Heart left ventricle (tissue), 16 donors: ENCODE measurements around the gene SPESP1. TPM values are rescaled to one million over a fixed set of nuclear protein-coding genes. Genes with fewer than 3 reads are reported as not detected.

Source experiments
- ATAC-seq, 4 donors: fragments of 200-7000 bp; cut with Tn5 transposase; one replicate each; pipeline ENCODE4 v1.9.1; 2020 to 2022; ENCODE audit warnings: moderate library complexity in 4 of 4, mild to moderate bottlenecking in 3 of 4, moderate number of reproducible peaks in 1 of 4
- DNase-seq, 5 donors: peaks; one replicate each; pipeline ENCODE4 v3.0.0-alpha.2; 2020
- H3K27ac ChIP-seq, 12 donors: fragments of 200-600 bp; sonication (generic) in 4 of 12; one replicate each; pipeline versions ENCODE4 v1.5.0 to v1.8.0; 2016 to 2022; ENCODE audit warnings: mild to moderate bottlenecking in 2 of 12
- H3K27me3 ChIP-seq, 9 donors: fragments of 200-600 bp; sonication (generic) in 2 of 9; one replicate each; pipeline versions ENCODE4 v1.5.1 to v1.8.0; 2016 to 2022; ENCODE audit warnings: mild to moderate bottlenecking in 3 of 9
- H3K36me3 ChIP-seq, 9 donors: fragments of 200-600 bp; sonication (generic) in 2 of 9; one replicate each; pipeline versions ENCODE4 v1.5.0 to v1.8.0; 2018 to 2022; ENCODE audit warnings: mild to moderate bottlenecking in 2 of 9
- H3K4me1 ChIP-seq, 12 donors: fragments of 200-600 bp; sonication (generic) in 4 of 12; one replicate each; pipeline versions ENCODE4 v1.5.0 to v1.8.0; 2016 to 2022; ENCODE audit warnings: mild to moderate bottlenecking in 3 of 12
- H3K4me3 ChIP-seq, 12 donors: fragments of 200-600 bp; sonication (generic) in 4 of 12; one replicate each; pipeline versions ENCODE4 v1.5.0 to v1.8.0; 2017 to 2022; ENCODE audit warnings: mild to moderate bottlenecking in 9 of 12, moderate library complexity in 4 of 12
- H3K9me3 ChIP-seq, 12 donors: fragments of 200-600 bp; sonication (generic) in 4 of 12; one replicate each; pipeline versions ENCODE4 v1.5.0 to v1.8.0; 2016 to 2022; ENCODE audit warnings: mild to moderate bottlenecking in 1 of 12
- POLR2A ChIP-seq, 2 donors: fragments of 450-650 bp; IDR thresholded peaks; one replicate each; pipeline ENCODE4 v1.6.1; 2017; ENCODE audit warnings: antibody characterized with exemption in 2 of 2, mild to moderate bottlenecking in 2 of 2, moderate library complexity in 2 of 2
- WGBS, 4 donors: extraction: QIAGEN DNeasy Blood & Tissue Kit in 2 of 4; methylation state at CpG; one replicate each; pipeline versions ENCODE4 v1.1.5 to v1.1.7; 2013 to 2018; 5-methylcytosine and 5-hydroxymethylcytosine counted together
- intact Hi-C, 10 donors: fragments of 100-400 bp; cut with DNase I; formaldehyde crosslinking; loops; one replicate each; pipeline versions ENCODE4 v1.11.1 to v1.14.2; 2022
- polyA plus RNA-seq, 2 donors: library from polyadenylated mRNA; stranded (reverse); fragments of 200-250 nt; gene quantifications; one replicate each; pipeline ENCODE4 v1.2.3, GENCODE V29; 2013
- total RNA-seq, 9 donors: library from RNA; depleted of rRNA in 2 of 9; stranded (reverse); fragments of >200 nt in 2 of 9; fragmentation: NEBNext Ultra II Directional in 3 of 9; extraction: Animal tissue kit (Norgen Biotek cat#: 25700) in 3 of 9; gene quantifications; one replicate each; pipeline versions ENCODE4 v1.1.0 to v1.2.4, GENCODE V29; 2016 to 2023
- TF ChIP-seq, protein P1 (sequence below), 12 donors: fragments of 200-600 bp; sonication (generic) in 4 of 12; IDR thresholded peaks; one replicate each; pipeline versions ENCODE4 v1.5.0 to v1.8.0; 2018 to 2022; ENCODE audit warnings: antibody characterized with exemption in 12 of 12, mild to moderate bottlenecking in 5 of 12
- donor health status: ischemic (EF 13 %, LVEDD 7.1; RV severe dilation, severe dysfunction).
- donor health status: healthy with polysubstance abuse.
- donor health status: DM: no; HTN: yes; CAD: no.
- donor health status: DM: no; HTN: no; CAD: no.
- donor health status: ischemic (EF 25% LVEDD 6.9; RV normal size, moderate dysfunction).
- donor health status: ischemic (EF 25% LVEDD 5.7; RV mildly dilated, moderate dysfunction).
- donor health status: healthy.
- donor health status: DM: yes; HTN: yes; CAD: no.
- donor health status: ischemic (EF 35%, LVEDD 5.7; RV mildly dilated, moderate dysfunction).
- donor health status: nonischemic (EF 11% LVEDD 7.7; RV severe dilation, severe dysfunction).
- donor health status: DM: yes; HTN: yes; CAD: no.
- donor health status: PGD.
- donor health status: ischemic (EF 29% LVEDD 5.4; RV normal size, mild dysfunction).
- donor health status: nonischemic (EF 23%, LVEDD 6.1; RV moderate dilation, normal function).

The SPESP1 gene
- total and polyA plus RNA-seq, 11 donors, result 1.2 to 11.0 (median 4.9) TPM; not detected in 1

DNA sequence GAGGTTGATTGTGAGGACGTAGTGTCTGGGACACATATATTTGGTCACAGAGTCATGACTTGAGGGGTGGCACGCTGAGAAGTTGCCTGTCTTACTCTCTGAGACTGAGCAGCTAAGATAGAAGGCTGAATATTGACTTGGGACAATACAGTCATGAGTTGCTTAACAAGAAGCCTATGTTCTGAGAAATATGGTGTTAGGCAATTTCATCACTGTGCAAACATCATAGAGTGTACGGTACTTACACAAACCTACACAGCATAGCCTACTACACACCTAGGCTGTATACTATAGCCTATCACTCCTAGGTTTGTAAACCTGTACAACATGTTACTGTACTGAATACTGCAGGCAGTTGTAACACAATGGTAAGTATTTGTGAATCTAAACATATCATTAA is 30.3 kb upstream of the SPESP1 start:
- Histone ChIP-seq H3K4me3 (no peak overlapping the region), H3K27me3 (peaks cover 0 to 10% (median 0%) of the 10 kb centered on the region in 9 donors), H3K4me1 (no peaks in the 10 kb centered on the region), H3K9me3 (no peaks in the 10 kb centered on the region), H3K36me3 (no peaks in the 10 kb centered on the region), H3K27ac (no peak overlapping the region)
- no peak for DNase-seq
- no peak for ATAC-seq
- TF ChIP-seq, protein P1, sequence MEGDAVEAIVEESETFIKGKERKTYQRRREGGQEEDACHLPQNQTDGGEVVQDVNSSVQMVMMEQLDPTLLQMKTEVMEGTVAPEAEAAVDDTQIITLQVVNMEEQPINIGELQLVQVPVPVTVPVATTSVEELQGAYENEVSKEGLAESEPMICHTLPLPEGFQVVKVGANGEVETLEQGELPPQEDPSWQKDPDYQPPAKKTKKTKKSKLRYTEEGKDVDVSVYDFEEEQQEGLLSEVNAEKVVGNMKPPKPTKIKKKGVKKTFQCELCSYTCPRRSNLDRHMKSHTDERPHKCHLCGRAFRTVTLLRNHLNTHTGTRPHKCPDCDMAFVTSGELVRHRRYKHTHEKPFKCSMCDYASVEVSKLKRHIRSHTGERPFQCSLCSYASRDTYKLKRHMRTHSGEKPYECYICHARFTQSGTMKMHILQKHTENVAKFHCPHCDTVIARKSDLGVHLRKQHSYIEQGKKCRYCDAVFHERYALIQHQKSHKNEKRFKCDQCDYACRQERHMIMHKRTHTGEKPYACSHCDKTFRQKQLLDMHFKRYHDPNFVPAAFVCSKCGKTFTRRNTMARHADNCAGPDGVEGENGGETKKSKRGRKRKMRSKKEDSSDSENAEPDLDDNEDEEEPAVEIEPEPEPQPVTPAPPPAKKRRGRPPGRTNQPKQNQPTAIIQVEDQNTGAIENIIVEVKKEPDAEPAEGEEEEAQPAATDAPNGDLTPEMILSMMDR (IDR thresholded peaks at IDR 0.05), result no peak
- TF ChIP-seq POLR2A (IDR thresholded peaks at IDR 0.05), result no peak
- intact Hi-C loops, result no loop called here
- 80 to 91% (median 86%) methylated on average over 3 of the region's 3 CpGs for WGBS, 4 donors

DNA sequence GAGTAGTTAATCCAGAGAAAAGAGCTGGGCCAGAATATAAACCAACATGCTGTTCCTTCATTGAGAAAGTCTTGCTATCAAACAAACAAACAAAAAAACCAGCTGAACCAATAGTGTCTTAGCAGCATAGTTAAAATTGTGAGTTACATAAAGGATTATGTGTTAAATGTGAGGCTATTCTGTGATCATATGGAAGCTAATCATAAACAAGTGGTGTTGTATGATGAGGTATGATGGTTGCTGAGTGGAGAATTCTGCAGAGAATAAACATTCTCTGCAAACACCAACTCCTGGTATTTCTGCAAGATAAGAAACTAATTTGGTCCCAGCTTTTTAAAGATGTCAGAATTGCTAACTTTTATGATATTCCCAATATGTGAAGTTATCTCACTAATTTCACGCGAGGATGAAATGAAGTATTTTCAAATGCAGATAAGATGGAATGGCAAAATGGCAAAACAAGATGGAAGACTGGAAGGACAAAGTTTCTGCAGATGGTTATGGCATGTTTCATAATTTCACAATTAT is 22.9 kb upstream of the SPESP1 start:
- ATAC-seq (no peak), DNase-seq (no peak)
- WGBS, 4 donors, result 73 to 86% (median 77%) methylated on average over 2 of the region's 2 CpGs
- TF ChIP-seq POLR2A (IDR thresholded peaks at IDR 0.05), result no peak
- TF ChIP-seq, protein P1 (IDR thresholded peaks at IDR 0.05), result no peak
- no peaks in the 10 kb centered on the region for H3K4me1 ChIP-seq
- no peaks in the 10 kb centered on the region for H3K9me3 ChIP-seq
- H3K27me3 ChIP-seq, result peaks cover 0 to 10% (median 0%) of the 10 kb centered on the region in 9 donors
- no peak overlapping the region for H3K27ac ChIP-seq
- intact Hi-C loops, result no loop called here
- H3K4me3 ChIP-seq, result no peak overlapping the region
- no peaks in the 10 kb centered on the region for H3K36me3 ChIP-seq

DNA sequence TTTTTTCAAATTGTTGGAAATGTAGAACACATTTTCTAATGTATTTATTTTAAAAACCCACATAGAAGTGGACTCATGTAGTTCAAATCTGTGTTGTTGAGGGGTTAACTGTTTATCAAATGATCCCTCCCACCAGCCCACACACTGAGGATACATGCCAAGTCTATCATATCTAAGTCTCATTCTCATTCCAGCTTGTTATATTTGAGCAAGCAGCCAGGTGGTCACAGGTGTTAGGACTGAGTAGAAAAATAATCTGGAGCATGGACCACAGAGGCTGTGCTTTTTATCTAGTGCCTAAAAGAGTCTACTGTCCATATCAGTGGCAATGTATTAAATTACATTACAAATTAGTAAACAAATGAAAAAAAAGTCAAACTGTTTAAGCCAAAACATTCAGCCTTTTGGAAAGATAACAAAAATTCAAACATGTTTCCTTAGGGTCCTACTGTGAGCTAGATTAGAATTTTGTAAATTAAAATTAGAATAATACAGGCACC is 20.7 kb upstream of the SPESP1 start:
- H3K4me3 ChIP-seq, result no peak overlapping the region
- no peak for ATAC-seq
- no peak for TF ChIP-seq POLR2A (IDR thresholded peaks at IDR 0.05)
- TF ChIP-seq, protein P1 (IDR thresholded peaks at IDR 0.05), result no peak
- no peak for DNase-seq
- peaks cover 0 to 4% (median 0%) of the 10 kb centered on the region in 9 donors for H3K27me3 ChIP-seq
- H3K4me1 ChIP-seq, result no peaks in the 10 kb centered on the region
- no peaks in the 10 kb centered on the region for H3K9me3 ChIP-seq
- H3K27ac ChIP-seq, result no peak overlapping the region
- intact Hi-C loops, result no loop called here
- no peaks in the 10 kb centered on the region for H3K36me3 ChIP-seq

DNA sequence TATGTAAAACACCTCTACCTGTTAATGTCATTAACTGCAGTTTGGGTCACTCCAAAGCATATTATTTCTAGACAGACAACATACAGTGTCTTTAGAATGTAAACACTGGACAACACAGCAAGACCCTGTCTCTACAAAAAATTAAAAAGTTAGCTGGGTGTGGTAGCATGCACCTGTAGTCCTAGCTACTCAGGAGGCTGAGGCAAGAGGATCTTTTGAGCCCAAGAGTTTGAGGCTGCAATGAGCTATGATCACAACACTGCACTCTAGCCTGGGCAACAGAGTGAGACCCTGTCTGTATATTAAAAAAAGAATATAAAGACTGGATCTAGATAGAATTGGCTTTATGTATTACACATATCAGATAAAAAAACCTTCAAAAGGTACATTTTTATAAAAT is 20.0 kb upstream of the SPESP1 start:
- H3K9me3 ChIP-seq, result no peaks in the 10 kb centered on the region
- no peak overlapping the region for H3K27ac ChIP-seq
- ATAC-seq, result no peak
- intact Hi-C loops, result no loop called here
- no peak for TF ChIP-seq POLR2A (IDR thresholded peaks at IDR 0.05)
- TF ChIP-seq, protein P1 (IDR thresholded peaks at IDR 0.05), result no peak
- no peak overlapping the region for H3K4me3 ChIP-seq
- H3K27me3 ChIP-seq, result peaks cover 0 to 4% (median 0%) of the 10 kb centered on the region in 9 donors
- H3K36me3 ChIP-seq, result no peaks in the 10 kb centered on the region
- H3K4me1 ChIP-seq, result no peaks in the 10 kb centered on the region
- no peak for DNase-seq
